ENCODE results near the gene SEMA6D. TPM values are rescaled to one million over a fixed set of nuclear protein-coding genes. Genes with fewer than 3 reads are reported as not detected.

The SEMA6D gene
- total RNA-seq, 1 donor = 17.7 TPM

DNA sequence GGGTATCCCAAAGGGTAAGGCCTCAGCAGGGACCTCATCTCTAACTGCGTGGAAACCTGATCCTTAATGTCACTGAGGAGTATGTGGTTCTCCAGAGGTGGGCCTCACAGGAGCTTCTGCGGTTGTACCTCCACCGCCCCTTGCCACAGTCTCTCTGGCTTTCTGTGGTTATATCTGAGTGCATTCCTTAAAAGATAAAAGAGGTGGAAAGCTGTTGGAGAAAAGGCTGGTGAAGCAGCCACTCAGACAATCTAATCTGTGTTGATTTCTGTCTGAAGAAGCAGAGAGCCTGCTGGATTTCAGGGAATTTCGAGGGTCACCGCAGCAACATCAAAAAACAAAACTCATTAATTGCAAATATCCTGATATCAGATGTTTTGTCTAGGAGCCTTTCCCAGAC lies 51.4 kb downstream of the SEMA6D start:
- no peak for DNase-seq (ENCODE audit: low read depth)
- TF ChIP-seq, protein P1, sequence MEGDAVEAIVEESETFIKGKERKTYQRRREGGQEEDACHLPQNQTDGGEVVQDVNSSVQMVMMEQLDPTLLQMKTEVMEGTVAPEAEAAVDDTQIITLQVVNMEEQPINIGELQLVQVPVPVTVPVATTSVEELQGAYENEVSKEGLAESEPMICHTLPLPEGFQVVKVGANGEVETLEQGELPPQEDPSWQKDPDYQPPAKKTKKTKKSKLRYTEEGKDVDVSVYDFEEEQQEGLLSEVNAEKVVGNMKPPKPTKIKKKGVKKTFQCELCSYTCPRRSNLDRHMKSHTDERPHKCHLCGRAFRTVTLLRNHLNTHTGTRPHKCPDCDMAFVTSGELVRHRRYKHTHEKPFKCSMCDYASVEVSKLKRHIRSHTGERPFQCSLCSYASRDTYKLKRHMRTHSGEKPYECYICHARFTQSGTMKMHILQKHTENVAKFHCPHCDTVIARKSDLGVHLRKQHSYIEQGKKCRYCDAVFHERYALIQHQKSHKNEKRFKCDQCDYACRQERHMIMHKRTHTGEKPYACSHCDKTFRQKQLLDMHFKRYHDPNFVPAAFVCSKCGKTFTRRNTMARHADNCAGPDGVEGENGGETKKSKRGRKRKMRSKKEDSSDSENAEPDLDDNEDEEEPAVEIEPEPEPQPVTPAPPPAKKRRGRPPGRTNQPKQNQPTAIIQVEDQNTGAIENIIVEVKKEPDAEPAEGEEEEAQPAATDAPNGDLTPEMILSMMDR (IDR thresholded peaks at IDR 0.05; ENCODE audit: insufficient read depth, low read length) = no peak
- no peak overlapping the region for H3K4me3 ChIP-seq (ENCODE audit: low read depth, low read length)

DNA sequence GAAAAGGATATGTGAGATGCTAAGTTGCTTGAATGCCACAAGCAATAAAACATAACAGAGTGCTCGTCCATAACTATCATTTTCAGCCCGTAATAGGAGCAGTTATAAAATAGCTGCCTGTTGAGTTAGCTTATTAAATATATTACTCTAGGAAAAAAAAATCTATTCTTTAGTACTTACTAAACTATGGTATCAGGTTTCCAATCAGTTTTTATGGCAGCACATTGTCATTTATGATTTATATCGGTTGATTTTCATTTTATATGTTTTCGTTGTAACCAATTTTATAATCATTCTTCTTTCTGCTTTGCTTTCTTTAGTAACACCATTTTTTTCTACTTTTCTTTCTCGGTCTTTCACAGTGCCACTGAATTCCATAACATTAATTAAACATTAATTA lies 51.9 kb downstream of the SEMA6D start:
- no peak overlapping the region for H3K4me3 ChIP-seq (ENCODE audit: low read depth, low read length)
- DNase-seq (ENCODE audit: low read depth) = no peak
- TF ChIP-seq, protein P1 (IDR thresholded peaks at IDR 0.05; ENCODE audit: insufficient read depth, low read length) = no peak

DNA sequence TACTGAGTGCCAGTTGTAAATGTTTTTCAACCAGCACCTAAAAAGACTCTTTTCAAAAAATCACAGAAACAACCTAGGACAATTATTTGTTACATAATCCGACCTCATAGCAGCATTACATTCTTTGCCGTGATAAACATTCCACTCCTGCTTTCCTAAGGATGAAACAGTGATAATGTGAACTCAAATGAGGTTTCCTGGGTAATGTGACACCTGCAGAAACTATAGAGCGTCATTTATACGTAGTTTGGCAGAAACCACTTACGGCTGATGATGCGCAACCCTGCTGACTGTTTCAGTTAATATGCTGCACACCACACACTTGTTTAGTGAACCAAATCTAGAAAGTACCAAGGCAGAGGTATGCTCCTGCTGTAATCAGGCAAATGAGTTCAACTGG lies 55.8 kb downstream of the SEMA6D start:
- DNase-seq (ENCODE audit: low read depth) = no peak

DNA sequence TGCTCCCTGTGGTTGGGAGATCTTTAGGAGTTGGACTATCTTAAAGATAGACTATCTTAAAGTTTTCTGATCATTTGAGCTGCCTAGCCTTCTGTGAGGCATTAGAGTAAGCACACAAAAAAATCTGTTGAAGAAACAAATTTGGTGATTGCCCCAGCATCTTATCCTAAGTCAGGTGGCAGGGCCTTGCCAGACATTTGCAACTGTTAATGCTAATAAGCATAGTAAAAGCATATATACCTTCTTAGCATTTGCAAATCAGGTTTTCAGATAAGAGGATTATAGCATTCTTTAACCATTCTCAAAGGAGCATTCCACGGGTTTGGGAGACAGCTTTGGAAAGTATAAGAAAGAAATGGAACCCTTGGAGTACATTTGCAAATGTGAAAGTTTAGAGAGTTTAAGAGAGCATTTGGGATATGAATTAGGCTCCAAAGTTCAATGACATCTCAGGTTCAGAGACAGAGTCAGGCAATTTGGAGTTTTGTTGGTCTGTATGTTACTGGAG lies 61.0 kb downstream of the SEMA6D start:
- no peak overlapping the region for H3K4me3 ChIP-seq (ENCODE audit: low read depth, low read length)
- DNase-seq (ENCODE audit: low read depth) = no peak
- TF ChIP-seq, protein P1 (IDR thresholded peaks at IDR 0.05; ENCODE audit: insufficient read depth, low read length) = no peak

More for the DNA sequence above, 55.8 kb downstream of the SEMA6D start:
- TF ChIP-seq, protein P1 (IDR thresholded peaks at IDR 0.05; ENCODE audit: insufficient read depth, low read length) = no peak
- no peak overlapping the region for H3K4me3 ChIP-seq (ENCODE audit: low read depth, low read length)

DNA sequence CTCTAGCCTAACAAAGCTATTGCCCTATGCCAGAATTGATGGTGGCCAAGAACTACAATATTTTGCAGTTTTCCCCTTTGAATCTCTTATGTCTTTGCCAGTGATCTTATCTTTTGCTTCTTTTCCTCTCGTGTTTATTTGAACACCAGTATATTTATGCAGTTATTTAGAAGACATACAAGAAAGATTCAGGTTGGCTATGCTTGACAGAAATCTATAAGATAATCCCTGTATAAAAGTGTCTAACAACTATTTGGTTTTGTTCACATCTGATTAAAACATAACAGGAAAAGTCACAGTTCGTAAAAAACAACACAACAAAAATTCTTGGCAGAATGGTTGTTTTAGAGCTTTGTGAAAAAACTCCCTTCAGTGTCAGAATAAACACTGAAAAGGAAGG lies 63.7 kb downstream of the SEMA6D start:
- DNase-seq (ENCODE audit: low read depth) = no peak
- TF ChIP-seq, protein P1 (IDR thresholded peaks at IDR 0.05; ENCODE audit: insufficient read depth, low read length) = no peak
- no peak overlapping the region for H3K4me3 ChIP-seq (ENCODE audit: low read depth, low read length)

DNA sequence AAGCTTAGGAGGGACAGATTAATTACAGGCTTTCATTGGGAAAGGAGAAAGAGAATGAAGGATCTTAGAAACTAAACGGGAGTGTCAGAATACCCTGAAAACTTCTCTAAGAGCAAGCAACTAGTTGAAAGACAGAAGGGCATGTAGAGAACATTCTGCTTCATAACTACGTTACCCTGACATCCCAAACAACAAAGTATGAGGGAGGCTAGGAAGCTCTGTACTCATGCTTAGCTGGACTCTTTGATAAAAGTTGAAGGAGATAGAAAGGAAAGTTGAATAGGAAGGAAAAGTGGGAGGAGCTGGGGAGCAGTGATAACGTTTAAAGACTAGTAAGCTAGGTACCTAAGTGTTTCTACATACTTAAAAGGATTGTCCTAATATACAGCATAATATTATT lies 64.2 kb downstream of the SEMA6D start:
- DNase-seq (ENCODE audit: low read depth) = no peak
- TF ChIP-seq, protein P1 (IDR thresholded peaks at IDR 0.05; ENCODE audit: insufficient read depth, low read length) = no peak
- H3K4me3 ChIP-seq (ENCODE audit: low read depth, low read length) = no peak overlapping the region

DNA sequence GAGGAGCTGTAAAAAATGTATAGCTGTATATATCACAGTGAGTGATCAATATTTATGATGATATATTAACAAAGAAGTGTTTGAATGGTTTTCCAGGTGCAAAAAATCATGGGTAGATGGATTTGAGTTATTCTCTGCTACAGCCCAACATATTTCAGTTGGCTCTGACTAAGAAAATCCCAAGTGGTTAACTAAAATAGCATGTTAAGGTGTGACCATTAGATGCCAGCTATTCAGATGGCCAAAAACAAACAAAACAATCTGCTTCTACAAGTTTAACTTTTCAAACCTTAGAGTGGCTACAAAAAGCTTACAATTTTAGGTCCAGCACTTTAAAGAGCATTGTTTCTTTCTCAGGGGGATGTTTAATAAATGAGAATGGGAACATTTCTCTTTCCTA lies 67.5 kb downstream of the SEMA6D start:
- TF ChIP-seq, protein P1 (IDR thresholded peaks at IDR 0.05; ENCODE audit: insufficient read depth, low read length) = no peak
- no peak overlapping the region for H3K4me3 ChIP-seq (ENCODE audit: low read depth, low read length)
- DNase-seq (ENCODE audit: low read depth) = no peak
